HFF-Myc (cell line): ENCODE results near the gene GGT6.
A peak's percentile ranks its signal among the peaks of the same experiment; 100 is the strongest.

Experiments
- DNase-seq: peaks from one replicate; pipeline ENCODE4 v3.0.0-alpha.2; 2011; ENCODE audit warnings: low read depth; ENCODE audit errors: extremely low read depth
- H3K4me3 ChIP-seq: replicated peaks from 2 replicates; pipeline ENCODE4 v1.5.1; 2011; ENCODE audit warnings: low read depth, mild to moderate bottlenecking, control low read depth, low read length
- TF ChIP-seq, protein P1 (sequence below): IDR thresholded peaks from 2 replicates; pipeline ENCODE4 v1.5.1; 2012; ENCODE audit warnings: mild to moderate bottlenecking, low read depth, low read length, control low read depth; ENCODE audit errors: missing control alignments

The GGT6 gene

GRCh38 chr17:4558347-4558971 lies 1.9 kb downstream of the GGT6 start:
- TF ChIP-seq, protein P1, sequence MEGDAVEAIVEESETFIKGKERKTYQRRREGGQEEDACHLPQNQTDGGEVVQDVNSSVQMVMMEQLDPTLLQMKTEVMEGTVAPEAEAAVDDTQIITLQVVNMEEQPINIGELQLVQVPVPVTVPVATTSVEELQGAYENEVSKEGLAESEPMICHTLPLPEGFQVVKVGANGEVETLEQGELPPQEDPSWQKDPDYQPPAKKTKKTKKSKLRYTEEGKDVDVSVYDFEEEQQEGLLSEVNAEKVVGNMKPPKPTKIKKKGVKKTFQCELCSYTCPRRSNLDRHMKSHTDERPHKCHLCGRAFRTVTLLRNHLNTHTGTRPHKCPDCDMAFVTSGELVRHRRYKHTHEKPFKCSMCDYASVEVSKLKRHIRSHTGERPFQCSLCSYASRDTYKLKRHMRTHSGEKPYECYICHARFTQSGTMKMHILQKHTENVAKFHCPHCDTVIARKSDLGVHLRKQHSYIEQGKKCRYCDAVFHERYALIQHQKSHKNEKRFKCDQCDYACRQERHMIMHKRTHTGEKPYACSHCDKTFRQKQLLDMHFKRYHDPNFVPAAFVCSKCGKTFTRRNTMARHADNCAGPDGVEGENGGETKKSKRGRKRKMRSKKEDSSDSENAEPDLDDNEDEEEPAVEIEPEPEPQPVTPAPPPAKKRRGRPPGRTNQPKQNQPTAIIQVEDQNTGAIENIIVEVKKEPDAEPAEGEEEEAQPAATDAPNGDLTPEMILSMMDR, result no peak
- no peak overlapping the region for H3K4me3 ChIP-seq
- DNase-seq, result no peak

- no peak overlapping the region for H3K4me3 ChIP-seq
- TF ChIP-seq, protein P1, result no peak
- DNase-seq, result no peak
Measured at GRCh38 chr17:4557626-4558346, 2.6 kb downstream of the GGT6 start.

- no peak overlapping the region for H3K4me3 ChIP-seq
- TF ChIP-seq, protein P1, result no peak
- DNase-seq, result no peak
Measured at GRCh38 chr17:4556996-4557395, 3.4 kb downstream of the GGT6 start.

- TF ChIP-seq, protein P1, result no peak
- DNase-seq, result no peak
- peak overlapping the region; percentile 93 for H3K4me3 ChIP-seq
Measured at GRCh38 chr17:4555873-4556759, 4.3 kb downstream of the GGT6 start.

GRCh38 chr17:4554997-4555799 lies 5.2 kb downstream of the GGT6 start, which contains the start of gene MYBBP1A:
Gene MYBBP1A (minus strand): TSS chr17:4555384. CDS start chr17:4555324, 60 bp downstream.
- peak; percentile 85 for DNase-seq
- peak within 1 kb of the TSS; percentile 93 for H3K4me3 ChIP-seq
- TF ChIP-seq, protein P1, result peak; percentile 31

DNA sequence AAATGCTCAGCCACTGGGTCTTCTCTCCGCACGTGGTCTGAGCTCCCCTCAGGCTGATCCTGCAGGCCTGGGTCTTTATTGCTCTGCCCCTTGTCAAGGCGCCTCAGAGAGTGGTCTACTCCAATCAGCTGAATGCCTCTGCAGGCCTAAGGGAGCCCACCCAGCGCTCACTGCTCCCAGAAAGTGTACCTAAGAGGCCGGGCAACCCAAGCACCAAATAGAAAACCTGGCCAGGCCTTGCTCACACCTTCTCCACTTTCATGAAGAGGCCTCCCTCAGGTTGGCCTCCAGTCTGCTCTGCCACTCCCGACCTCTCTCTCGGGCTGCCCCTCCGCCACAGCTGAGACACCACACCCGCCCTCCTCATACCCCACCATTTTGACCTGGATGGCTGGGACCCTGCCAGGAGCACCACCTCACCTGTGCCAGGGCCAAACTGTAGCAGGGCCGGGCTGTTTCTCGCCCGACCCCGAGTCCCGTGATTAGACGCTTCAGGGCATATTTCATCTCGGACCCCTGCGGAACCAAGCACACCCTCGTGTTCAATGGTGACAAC lies 5.9 kb downstream of the GGT6 start:
- H3K4me3 ChIP-seq, result peak overlapping the region; percentile 93
- no peak for DNase-seq
- TF ChIP-seq, protein P1, result no peak
